ENCODE results near the gene SSX2IP. TPM values are rescaled to one million over a fixed set of nuclear protein-coding genes. Genes with fewer than 3 reads are reported as not detected.
"Not testable (repeated sequence)": the region's sequence is repeated elsewhere in the genome, so short reads cannot be mapped to it uniquely, and the experiment has no call there.

SSX2IP gene
- total and polyA plus RNA-seq, 2 donors from 2014 or later: 12.1 to 18.2 TPM

GRCh38 chr1:84653130-84653677 lies 37.1 kb downstream of the SSX2IP start:
- no peaks in the 10 kb centered on the region for H3K9me3 ChIP-seq (ENCODE audit: control insufficient read depth in 2 of 3, insufficient read depth in 1 of 3, low read length in 3 of 3)
- TF ChIP-seq, protein P1, sequence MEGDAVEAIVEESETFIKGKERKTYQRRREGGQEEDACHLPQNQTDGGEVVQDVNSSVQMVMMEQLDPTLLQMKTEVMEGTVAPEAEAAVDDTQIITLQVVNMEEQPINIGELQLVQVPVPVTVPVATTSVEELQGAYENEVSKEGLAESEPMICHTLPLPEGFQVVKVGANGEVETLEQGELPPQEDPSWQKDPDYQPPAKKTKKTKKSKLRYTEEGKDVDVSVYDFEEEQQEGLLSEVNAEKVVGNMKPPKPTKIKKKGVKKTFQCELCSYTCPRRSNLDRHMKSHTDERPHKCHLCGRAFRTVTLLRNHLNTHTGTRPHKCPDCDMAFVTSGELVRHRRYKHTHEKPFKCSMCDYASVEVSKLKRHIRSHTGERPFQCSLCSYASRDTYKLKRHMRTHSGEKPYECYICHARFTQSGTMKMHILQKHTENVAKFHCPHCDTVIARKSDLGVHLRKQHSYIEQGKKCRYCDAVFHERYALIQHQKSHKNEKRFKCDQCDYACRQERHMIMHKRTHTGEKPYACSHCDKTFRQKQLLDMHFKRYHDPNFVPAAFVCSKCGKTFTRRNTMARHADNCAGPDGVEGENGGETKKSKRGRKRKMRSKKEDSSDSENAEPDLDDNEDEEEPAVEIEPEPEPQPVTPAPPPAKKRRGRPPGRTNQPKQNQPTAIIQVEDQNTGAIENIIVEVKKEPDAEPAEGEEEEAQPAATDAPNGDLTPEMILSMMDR (IDR thresholded peaks at IDR 0.05; ENCODE audit: borderline replicate concordance, extremely low read depth, insufficient read depth): no peak
- H3K9ac ChIP-seq (ENCODE audit: low read length in 3 of 3): no peak overlapping the region
- intact Hi-C loops (cut with DNase I): no loop called here
- no peak overlapping the region for H3K4me3 ChIP-seq (ENCODE audit: low read length in 3 of 3)
- no peak overlapping the region for H3K27ac ChIP-seq (ENCODE audit: low read depth in 2 of 2, low read length in 2 of 2)
- H3K27me3 ChIP-seq (ENCODE audit: control insufficient read depth, insufficient read depth, low read length): no peaks in the 10 kb centered on the region
- no peaks in the 10 kb centered on the region for H3K4me1 ChIP-seq (ENCODE audit: control insufficient read depth in 2 of 3, insufficient read depth in 2 of 3, low read depth in 1 of 3, low read length in 3 of 3)
- DNase-seq (no peak), FAIRE-seq (no peak)
- H3K36me3 ChIP-seq (ENCODE audit: control insufficient read depth in 2 of 3, insufficient read depth in 3 of 3, low read length in 3 of 3): peaks cover 1 to 7% (median 3%) of the 10 kb centered on the region in 3 donors

DNA sequence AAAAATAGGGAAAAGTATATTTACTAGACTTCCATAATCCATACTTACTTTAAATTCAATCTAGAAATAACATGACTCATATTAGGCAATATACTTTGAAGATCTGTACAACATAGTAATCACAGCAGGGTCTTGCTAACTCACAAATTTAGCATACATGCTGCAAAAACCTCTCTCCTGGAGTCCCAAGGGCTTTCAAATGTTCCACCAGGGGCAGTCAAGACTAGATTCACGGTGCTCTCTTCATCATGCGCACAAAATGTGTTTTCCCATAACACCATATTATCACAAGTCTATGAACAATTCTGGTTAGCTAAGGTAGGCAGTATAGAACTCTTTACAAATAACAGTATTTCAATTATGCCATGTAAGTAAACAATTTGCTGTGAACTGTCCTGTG lies 45.8 kb downstream of the SSX2IP start:
- Histone ChIP-seq H3K9ac (ENCODE audit: low read length in 3 of 3) (no peak overlapping the region), H3K27ac (ENCODE audit: low read depth in 2 of 2, low read length in 2 of 2) (no peak overlapping the region), H3K36me3 (ENCODE audit: control insufficient read depth in 2 of 3, insufficient read depth in 3 of 3, low read length in 3 of 3) (no peaks in the 10 kb centered on the region), H3K4me3 (ENCODE audit: low read length in 3 of 3) (no peak overlapping the region), H3K27me3 (ENCODE audit: control insufficient read depth, insufficient read depth, low read length) (no peaks in the 10 kb centered on the region), H3K9me3 (ENCODE audit: control insufficient read depth in 2 of 3, insufficient read depth in 1 of 3, low read length in 3 of 3) (no peaks in the 10 kb centered on the region), H3K4me1 (ENCODE audit: control insufficient read depth in 2 of 3, insufficient read depth in 2 of 3, low read depth in 1 of 3, low read length in 3 of 3) (no peaks in the 10 kb centered on the region)
- FAIRE-seq: no peak
- intact Hi-C loops (cut with DNase I): no loop called here
- TF ChIP-seq, protein P1 (IDR thresholded peaks at IDR 0.05; ENCODE audit: borderline replicate concordance, extremely low read depth, insufficient read depth): no peak
- no peak for DNase-seq

- no peak for FAIRE-seq
- Histone ChIP-seq H3K9me3 (ENCODE audit: control insufficient read depth in 2 of 3, insufficient read depth in 1 of 3, low read length in 3 of 3) (no peaks in the 10 kb centered on the region), H3K9ac (ENCODE audit: low read length in 3 of 3) (no peak overlapping the region), H3K36me3 (ENCODE audit: control insufficient read depth in 2 of 3, insufficient read depth in 3 of 3, low read length in 3 of 3) (no peaks in the 10 kb centered on the region), H3K4me3 (ENCODE audit: low read length in 3 of 3) (no peak overlapping the region), H3K27me3 (ENCODE audit: control insufficient read depth, insufficient read depth, low read length) (no peaks in the 10 kb centered on the region), H3K27ac (ENCODE audit: low read depth in 2 of 2, low read length in 2 of 2) (no peak overlapping the region), H3K4me1 (ENCODE audit: control insufficient read depth in 2 of 3, insufficient read depth in 2 of 3, low read depth in 1 of 3, low read length in 3 of 3) (no peaks in the 10 kb centered on the region)
- TF ChIP-seq, protein P1 (IDR thresholded peaks at IDR 0.05; ENCODE audit: borderline replicate concordance, extremely low read depth, insufficient read depth): no peak
- intact Hi-C loops (cut with DNase I): no loop called here
- no peak for DNase-seq
Measured at GRCh38 chr1:84643183-84643582, 47.1 kb downstream of the SSX2IP start.

DNA sequence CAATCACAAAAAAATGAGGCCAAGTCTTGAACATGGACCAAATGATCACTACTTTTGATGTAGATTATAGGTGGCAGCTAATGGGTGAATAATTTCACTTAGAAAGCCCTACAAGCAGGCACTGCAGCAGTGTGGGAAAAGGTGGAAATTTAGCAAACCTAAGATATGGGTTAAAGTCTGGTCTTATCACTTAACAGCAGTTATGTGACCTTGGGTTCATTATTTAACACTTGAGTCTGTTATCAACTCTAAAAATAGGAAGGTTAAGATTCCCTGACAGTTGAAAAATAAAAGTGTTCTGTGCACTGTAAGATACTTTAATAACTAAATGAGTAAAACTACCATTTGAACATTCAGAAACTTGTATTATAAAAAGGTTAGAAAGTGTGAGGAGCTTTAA lies 47.5 kb downstream of the SSX2IP start:
- DNase-seq (no peak), FAIRE-seq (no peak)
- no peaks in the 10 kb centered on the region for H3K4me1 ChIP-seq (ENCODE audit: control insufficient read depth in 2 of 3, insufficient read depth in 2 of 3, low read depth in 1 of 3, low read length in 3 of 3)
- H3K9ac ChIP-seq (ENCODE audit: low read length in 3 of 3): no peak overlapping the region
- intact Hi-C loops (cut with DNase I): no loop called here
- H3K27ac ChIP-seq (ENCODE audit: low read depth in 2 of 2, low read length in 2 of 2): no peak overlapping the region
- H3K4me3 ChIP-seq (ENCODE audit: low read length in 3 of 3): no peak overlapping the region
- no peaks in the 10 kb centered on the region for H3K36me3 ChIP-seq (ENCODE audit: control insufficient read depth in 2 of 3, insufficient read depth in 3 of 3, low read length in 3 of 3)
- no peaks in the 10 kb centered on the region for H3K9me3 ChIP-seq (ENCODE audit: control insufficient read depth in 2 of 3, insufficient read depth in 1 of 3, low read length in 3 of 3)
- TF ChIP-seq, protein P1 (IDR thresholded peaks at IDR 0.05; ENCODE audit: borderline replicate concordance, extremely low read depth, insufficient read depth): no peak
- no peaks in the 10 kb centered on the region for H3K27me3 ChIP-seq (ENCODE audit: control insufficient read depth, insufficient read depth, low read length)

GRCh38 chr1:84639731-84640130 lies 50.5 kb downstream of the SSX2IP start:
- H3K27ac ChIP-seq (ENCODE audit: low read depth in 2 of 2, low read length in 2 of 2); intact Hi-C loops (cut with DNase I); DNase-seq; H3K9ac ChIP-seq (ENCODE audit: low read length in 3 of 3); H3K9me3 ChIP-seq (ENCODE audit: control insufficient read depth in 2 of 3, insufficient read depth in 1 of 3, low read length in 3 of 3); H3K27me3 ChIP-seq (ENCODE audit: control insufficient read depth, insufficient read depth, low read length); H3K36me3 ChIP-seq (ENCODE audit: control insufficient read depth in 2 of 3, insufficient read depth in 3 of 3, low read length in 3 of 3); FAIRE-seq; H3K4me3 ChIP-seq (ENCODE audit: low read length in 3 of 3); H3K4me1 ChIP-seq (ENCODE audit: control insufficient read depth in 2 of 3, insufficient read depth in 2 of 3, low read depth in 1 of 3, low read length in 3 of 3): not testable (repeated sequence)
